DND-41 (cell line): ENCODE measurements around the gene FNDC7.

ENCODE experiments used
- CTCF ChIP-seq: IDR thresholded peaks from 2 replicates; pipeline ENCODE4 v1.5.1; 2012; ENCODE audit warnings: borderline replicate concordance, low read length, moderate library complexity, mild to moderate bottlenecking; ENCODE audit not compliant: poor library complexity, severe bottlenecking; ENCODE audit errors: extremely low read depth
- EZH2 ChIP-seq: IDR thresholded peaks from 3 replicates; pipeline ENCODE4 v1.6.1; 2012; ENCODE audit warnings: borderline replicate concordance, low read depth, mild to moderate bottlenecking, moderate library complexity, low read length, inconsistent platforms; ENCODE audit not compliant: severe bottlenecking

- TF ChIP-seq CTCF (no peak), EZH2 (no peak)
These were observed 33.0 kb upstream of the FNDC7 start for GRCh38 chr1:108679586-108680213.
